Endothelial cell (in vitro differentiated cells): ENCODE measurements around the gene ZPBP2. TPM values are rescaled to one million over a fixed set of nuclear protein-coding genes. Genes with fewer than 3 reads are reported as not detected.

ENCODE experiments used
- DNase-seq: peaks from one replicate; pipeline ENCODE4 v3.0.0; 2021; ENCODE audit warnings: low spot score
- H3K27ac Mint-ChIP-seq: one replicate; pipeline ENCODE4 v1.8.0; 2021; ENCODE audit warnings: mixed read lengths, inconsistent platforms; ENCODE audit not compliant: unreplicated experiment
- H3K27me3 Mint-ChIP-seq: one replicate; pipeline ENCODE4 v1.8.0; 2021; ENCODE audit warnings: mild to moderate bottlenecking, moderate library complexity, mixed read lengths, inconsistent platforms; ENCODE audit not compliant: unreplicated experiment
- H3K36me3 Mint-ChIP-seq: one replicate; pipeline ENCODE4 v1.8.0; 2021; ENCODE audit warnings: mild to moderate bottlenecking, low read depth, mixed read lengths, inconsistent platforms; ENCODE audit not compliant: unreplicated experiment
- H3K4me1 Mint-ChIP-seq: one replicate; pipeline ENCODE4 v1.8.0; 2021; ENCODE audit warnings: mild to moderate bottlenecking, mixed read lengths, inconsistent platforms; ENCODE audit not compliant: unreplicated experiment
- H3K4me3 Mint-ChIP-seq: one replicate; pipeline ENCODE4 v1.8.0; 2021; ENCODE audit warnings: mild to moderate bottlenecking, mixed read lengths, inconsistent platforms; ENCODE audit not compliant: unreplicated experiment
- H3K9me3 Mint-ChIP-seq: one replicate; pipeline ENCODE4 v1.8.0; 2021; ENCODE audit warnings: mixed read lengths, inconsistent platforms; ENCODE audit not compliant: unreplicated experiment
- CTCF ChIP-seq: fragments of 200-600 bp; sonication (generic); IDR thresholded peaks from one replicate; pipeline ENCODE4 v1.5.0; 2021; ENCODE audit warnings: antibody characterized with exemption; ENCODE audit not compliant: unreplicated experiment
- total RNA-seq: library from RNA; stranded (reverse); fragmentation: NEBNext Ultra II Directional; extraction: Animal tissue kit (Norgen Biotek cat#: 25700); gene quantifications from one replicate; pipeline ENCODE4 v1.2.1, GENCODE V29; 2021; ENCODE audit not compliant: unreplicated experiment

The ZPBP2 gene
- total RNA-seq, 1 donor from 2014 or later, result not detected

GRCh38 chr17:39919087-39919683 is 51.2 kb downstream of the ZPBP2 start:
- DNase-seq, result no peak
- H3K4me1 Mint-ChIP-seq, result peaks cover 11% of the 10 kb centered on the region
- no peak overlapping the region for H3K4me3 Mint-ChIP-seq
- no peak overlapping the region for H3K27ac Mint-ChIP-seq
- H3K27me3 Mint-ChIP-seq, result peaks cover 3% of the 10 kb centered on the region
- no peak for TF ChIP-seq CTCF
- H3K36me3 Mint-ChIP-seq, result peaks cover 11% of the 10 kb centered on the region
- H3K9me3 Mint-ChIP-seq, result no peaks in the 10 kb centered on the region

- Mint-ChIP-seq H3K4me1 (peaks cover 16% of the 10 kb centered on the region), H3K36me3 (peaks cover 13% of the 10 kb centered on the region), H3K9me3 (no peaks in the 10 kb centered on the region), H3K27me3 (peaks cover 4% of the 10 kb centered on the region), H3K4me3 (no peak overlapping the region), H3K27ac (no peak overlapping the region)
- no peak for TF ChIP-seq CTCF
- DNase-seq, result no peak
Measured at GRCh38 chr17:39920218-39921210, 52.5 kb downstream of the ZPBP2 start.

- H3K4me1 Mint-ChIP-seq, result peaks cover 21% of the 10 kb centered on the region
- H3K27ac Mint-ChIP-seq, result no peak overlapping the region
- no peaks in the 10 kb centered on the region for H3K9me3 Mint-ChIP-seq
- no peak overlapping the region for H3K4me3 Mint-ChIP-seq
- H3K36me3 Mint-ChIP-seq, result peaks cover 16% of the 10 kb centered on the region
- no peak for TF ChIP-seq CTCF
- peaks cover 4% of the 10 kb centered on the region for H3K27me3 Mint-ChIP-seq
- DNase-seq, result no peak
Measured at GRCh38 chr17:39921323-39921722, 53.3 kb downstream of the ZPBP2 start.

GRCh38 chr17:39922006-39922405 is 54.0 kb downstream of the ZPBP2 start:
- no peak overlapping the region for H3K4me3 Mint-ChIP-seq
- H3K27ac Mint-ChIP-seq, result no peak overlapping the region
- no peaks in the 10 kb centered on the region for H3K9me3 Mint-ChIP-seq
- no peak for TF ChIP-seq CTCF
- H3K27me3 Mint-ChIP-seq, result peaks cover 4% of the 10 kb centered on the region
- H3K4me1 Mint-ChIP-seq, result peaks cover 26% of the 10 kb centered on the region
- DNase-seq, result no peak
- peaks cover 16% of the 10 kb centered on the region for H3K36me3 Mint-ChIP-seq

- Mint-ChIP-seq H3K4me3 (peak overlapping the region; percentile 21), H3K27ac (no peak overlapping the region), H3K4me1 (peaks cover 32% of the 10 kb centered on the region), H3K27me3 (peaks cover 6% of the 10 kb centered on the region), H3K36me3 (peaks cover 16% of the 10 kb centered on the region), H3K9me3 (no peaks in the 10 kb centered on the region)
- DNase-seq, result no peak
- no peak for TF ChIP-seq CTCF
Measured at GRCh38 chr17:39923230-39923629, 55.2 kb downstream of the ZPBP2 start.
